Measurements from ENCODE around the gene PCID2.

GRCh38 chr13:113141601-113141970 lies 66.9 kb downstream of the PCID2 start:
- TF ChIP-seq HIVEP1 (CRISPR knock-in tag; IDR thresholded peaks at IDR 0.05) (no peak), MZF1 (CRISPR knock-in tag; IDR thresholded peaks at IDR 0.05; ENCODE audit: borderline replicate concordance) (no peak), POLR2AphosphoS5 (IDR thresholded peaks at IDR 0.05; ENCODE audit: low read depth, low read length) (no peak), EZH2 (conservative IDR thresholded peaks at IDR 0.05; ENCODE audit: low read depth, low read length) (no peak), RBFOX2 (IDR thresholded peaks at IDR 0.05; ENCODE audit: low read depth, low read length) (peak; percentile 65), EP300 (IDR thresholded peaks at IDR 0.05; ENCODE audit: low read depth in 2 of 2, low read length in 2 of 2) (no peak), EP300 (CRISPR knock-in tag; IDR thresholded peaks at IDR 0.05; ENCODE audit: borderline replicate concordance) (no peak), ZNF567 (CRISPR knock-in tag; IDR thresholded peaks at IDR 0.05; ENCODE audit: borderline replicate concordance) (no peak), JUND (CRISPR knock-in tag; IDR thresholded peaks at IDR 0.05) (no peak), ZFP82 (CRISPR knock-in tag; IDR thresholded peaks at IDR 0.05; ENCODE audit: borderline replicate concordance) (no peak), ZNF703 (CRISPR knock-in tag; IDR thresholded peaks at IDR 0.05; ENCODE audit: borderline replicate concordance) (no peak)
- TF ChIP-seq, protein P1, sequence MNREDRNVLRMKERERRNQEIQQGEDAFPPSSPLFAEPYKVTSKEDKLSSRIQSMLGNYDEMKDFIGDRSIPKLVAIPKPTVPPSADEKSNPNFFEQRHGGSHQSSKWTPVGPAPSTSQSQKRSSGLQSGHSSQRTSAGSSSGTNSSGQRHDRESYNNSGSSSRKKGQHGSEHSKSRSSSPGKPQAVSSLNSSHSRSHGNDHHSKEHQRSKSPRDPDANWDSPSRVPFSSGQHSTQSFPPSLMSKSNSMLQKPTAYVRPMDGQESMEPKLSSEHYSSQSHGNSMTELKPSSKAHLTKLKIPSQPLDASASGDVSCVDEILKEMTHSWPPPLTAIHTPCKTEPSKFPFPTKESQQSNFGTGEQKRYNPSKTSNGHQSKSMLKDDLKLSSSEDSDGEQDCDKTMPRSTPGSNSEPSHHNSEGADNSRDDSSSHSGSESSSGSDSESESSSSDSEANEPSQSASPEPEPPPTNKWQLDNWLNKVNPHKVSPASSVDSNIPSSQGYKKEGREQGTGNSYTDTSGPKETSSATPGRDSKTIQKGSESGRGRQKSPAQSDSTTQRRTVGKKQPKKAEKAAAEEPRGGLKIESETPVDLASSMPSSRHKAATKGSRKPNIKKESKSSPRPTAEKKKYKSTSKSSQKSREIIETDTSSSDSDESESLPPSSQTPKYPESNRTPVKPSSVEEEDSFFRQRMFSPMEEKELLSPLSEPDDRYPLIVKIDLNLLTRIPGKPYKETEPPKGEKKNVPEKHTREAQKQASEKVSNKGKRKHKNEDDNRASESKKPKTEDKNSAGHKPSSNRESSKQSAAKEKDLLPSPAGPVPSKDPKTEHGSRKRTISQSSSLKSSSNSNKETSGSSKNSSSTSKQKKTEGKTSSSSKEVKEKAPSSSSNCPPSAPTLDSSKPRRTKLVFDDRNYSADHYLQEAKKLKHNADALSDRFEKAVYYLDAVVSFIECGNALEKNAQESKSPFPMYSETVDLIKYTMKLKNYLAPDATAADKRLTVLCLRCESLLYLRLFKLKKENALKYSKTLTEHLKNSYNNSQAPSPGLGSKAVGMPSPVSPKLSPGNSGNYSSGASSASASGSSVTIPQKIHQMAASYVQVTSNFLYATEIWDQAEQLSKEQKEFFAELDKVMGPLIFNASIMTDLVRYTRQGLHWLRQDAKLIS (CRISPR knock-in tag; IDR thresholded peaks at IDR 0.05) = no peak
- TF ChIP-seq, protein P2, sequence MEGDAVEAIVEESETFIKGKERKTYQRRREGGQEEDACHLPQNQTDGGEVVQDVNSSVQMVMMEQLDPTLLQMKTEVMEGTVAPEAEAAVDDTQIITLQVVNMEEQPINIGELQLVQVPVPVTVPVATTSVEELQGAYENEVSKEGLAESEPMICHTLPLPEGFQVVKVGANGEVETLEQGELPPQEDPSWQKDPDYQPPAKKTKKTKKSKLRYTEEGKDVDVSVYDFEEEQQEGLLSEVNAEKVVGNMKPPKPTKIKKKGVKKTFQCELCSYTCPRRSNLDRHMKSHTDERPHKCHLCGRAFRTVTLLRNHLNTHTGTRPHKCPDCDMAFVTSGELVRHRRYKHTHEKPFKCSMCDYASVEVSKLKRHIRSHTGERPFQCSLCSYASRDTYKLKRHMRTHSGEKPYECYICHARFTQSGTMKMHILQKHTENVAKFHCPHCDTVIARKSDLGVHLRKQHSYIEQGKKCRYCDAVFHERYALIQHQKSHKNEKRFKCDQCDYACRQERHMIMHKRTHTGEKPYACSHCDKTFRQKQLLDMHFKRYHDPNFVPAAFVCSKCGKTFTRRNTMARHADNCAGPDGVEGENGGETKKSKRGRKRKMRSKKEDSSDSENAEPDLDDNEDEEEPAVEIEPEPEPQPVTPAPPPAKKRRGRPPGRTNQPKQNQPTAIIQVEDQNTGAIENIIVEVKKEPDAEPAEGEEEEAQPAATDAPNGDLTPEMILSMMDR (CRISPR knock-in tag; IDR thresholded peaks at IDR 0.05) = no peak
- TF ChIP-seq, protein P3, sequence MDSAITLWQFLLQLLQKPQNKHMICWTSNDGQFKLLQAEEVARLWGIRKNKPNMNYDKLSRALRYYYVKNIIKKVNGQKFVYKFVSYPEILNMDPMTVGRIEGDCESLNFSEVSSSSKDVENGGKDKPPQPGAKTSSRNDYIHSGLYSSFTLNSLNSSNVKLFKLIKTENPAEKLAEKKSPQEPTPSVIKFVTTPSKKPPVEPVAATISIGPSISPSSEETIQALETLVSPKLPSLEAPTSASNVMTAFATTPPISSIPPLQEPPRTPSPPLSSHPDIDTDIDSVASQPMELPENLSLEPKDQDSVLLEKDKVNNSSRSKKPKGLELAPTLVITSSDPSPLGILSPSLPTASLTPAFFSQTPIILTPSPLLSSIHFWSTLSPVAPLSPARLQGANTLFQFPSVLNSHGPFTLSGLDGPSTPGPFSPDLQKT (CRISPR knock-in tag; IDR thresholded peaks at IDR 0.05; ENCODE audit: borderline replicate concordance) = no peak
- TF ChIP-seq, protein P4, sequence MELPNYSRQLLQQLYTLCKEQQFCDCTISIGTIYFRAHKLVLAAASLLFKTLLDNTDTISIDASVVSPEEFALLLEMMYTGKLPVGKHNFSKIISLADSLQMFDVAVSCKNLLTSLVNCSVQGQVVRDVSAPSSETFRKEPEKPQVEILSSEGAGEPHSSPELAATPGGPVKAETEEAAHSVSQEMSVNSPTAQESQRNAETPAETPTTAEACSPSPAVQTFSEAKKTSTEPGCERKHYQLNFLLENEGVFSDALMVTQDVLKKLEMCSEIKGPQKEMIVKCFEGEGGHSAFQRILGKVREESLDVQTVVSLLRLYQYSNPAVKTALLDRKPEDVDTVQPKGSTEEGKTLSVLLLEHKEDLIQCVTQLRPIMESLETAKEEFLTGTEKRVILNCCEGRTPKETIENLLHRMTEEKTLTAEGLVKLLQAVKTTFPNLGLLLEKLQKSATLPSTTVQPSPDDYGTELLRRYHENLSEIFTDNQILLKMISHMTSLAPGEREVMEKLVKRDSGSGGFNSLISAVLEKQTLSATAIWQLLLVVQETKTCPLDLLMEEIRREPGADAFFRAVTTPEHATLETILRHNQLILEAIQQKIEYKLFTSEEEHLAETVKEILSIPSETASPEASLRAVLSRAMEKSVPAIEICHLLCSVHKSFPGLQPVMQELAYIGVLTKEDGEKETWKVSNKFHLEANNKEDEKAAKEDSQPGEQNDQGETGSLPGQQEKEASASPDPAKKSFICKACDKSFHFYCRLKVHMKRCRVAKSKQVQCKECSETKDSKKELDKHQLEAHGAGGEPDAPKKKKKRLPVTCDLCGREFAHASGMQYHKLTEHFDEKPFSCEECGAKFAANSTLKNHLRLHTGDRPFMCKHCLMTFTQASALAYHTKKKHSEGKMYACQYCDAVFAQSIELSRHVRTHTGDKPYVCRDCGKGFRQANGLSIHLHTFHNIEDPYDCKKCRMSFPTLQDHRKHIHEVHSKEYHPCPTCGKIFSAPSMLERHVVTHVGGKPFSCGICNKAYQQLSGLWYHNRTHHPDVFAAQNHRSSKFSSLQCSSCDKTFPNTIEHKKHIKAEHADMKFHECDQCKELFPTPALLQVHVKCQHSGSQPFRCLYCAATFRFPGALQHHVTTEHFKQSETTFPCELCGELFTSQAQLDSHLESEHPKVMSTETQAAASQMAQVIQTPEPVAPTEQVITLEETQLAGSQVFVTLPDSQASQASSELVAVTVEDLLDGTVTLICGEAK (IDR thresholded peaks at IDR 0.05) = no peak
- TF ChIP-seq, protein P4 (CRISPR knock-in tag; IDR thresholded peaks at IDR 0.05) = no peak

Data from HepG2 (cell line).